Mucosa of gallbladder (tissue), 1 donor: ENCODE results near the gene EN2. TPM values are rescaled to one million over a fixed set of nuclear protein-coding genes. Genes with fewer than 3 reads are reported as not detected.
"Not testable (repeated sequence)": the region's sequence is repeated elsewhere in the genome, so short reads cannot be mapped to it uniquely, and the experiment has no call there.

Experiments used
- DNase-seq: peaks from one replicate; pipeline ENCODE4 v3.0.0-alpha.2; 2020; ENCODE audit warnings: low spot score
- total RNA-seq: library from RNA; stranded (reverse); gene quantifications from one replicate; pipeline ENCODE4 v1.2.1, GENCODE V29; 2021
- donor health status: DM: no; HTN: no; CAD: no.

Gene EN2
- total RNA-seq, 1 donor from 2014 or later: not detected

DNA sequence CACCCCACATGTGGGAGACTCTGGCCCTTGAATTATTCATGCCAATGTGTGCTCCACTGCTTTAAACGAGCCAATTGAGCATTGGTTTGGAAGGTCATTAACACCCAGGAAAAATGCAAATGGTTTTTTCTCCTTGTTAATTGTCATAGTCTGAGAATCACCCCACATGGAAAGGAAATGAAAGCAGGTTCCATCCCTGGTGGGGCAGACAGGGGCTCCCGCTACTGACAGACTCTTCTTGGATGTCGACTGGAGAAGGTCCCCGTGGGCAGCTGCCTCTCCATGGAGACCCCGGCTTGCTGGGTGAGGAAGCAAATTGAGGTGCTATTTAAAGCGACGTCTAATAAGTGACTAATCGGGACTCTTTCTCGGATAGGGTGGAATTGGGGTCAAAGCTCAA is 32.0 kb upstream of the EN2 start:
- no peak for DNase-seq

DNA sequence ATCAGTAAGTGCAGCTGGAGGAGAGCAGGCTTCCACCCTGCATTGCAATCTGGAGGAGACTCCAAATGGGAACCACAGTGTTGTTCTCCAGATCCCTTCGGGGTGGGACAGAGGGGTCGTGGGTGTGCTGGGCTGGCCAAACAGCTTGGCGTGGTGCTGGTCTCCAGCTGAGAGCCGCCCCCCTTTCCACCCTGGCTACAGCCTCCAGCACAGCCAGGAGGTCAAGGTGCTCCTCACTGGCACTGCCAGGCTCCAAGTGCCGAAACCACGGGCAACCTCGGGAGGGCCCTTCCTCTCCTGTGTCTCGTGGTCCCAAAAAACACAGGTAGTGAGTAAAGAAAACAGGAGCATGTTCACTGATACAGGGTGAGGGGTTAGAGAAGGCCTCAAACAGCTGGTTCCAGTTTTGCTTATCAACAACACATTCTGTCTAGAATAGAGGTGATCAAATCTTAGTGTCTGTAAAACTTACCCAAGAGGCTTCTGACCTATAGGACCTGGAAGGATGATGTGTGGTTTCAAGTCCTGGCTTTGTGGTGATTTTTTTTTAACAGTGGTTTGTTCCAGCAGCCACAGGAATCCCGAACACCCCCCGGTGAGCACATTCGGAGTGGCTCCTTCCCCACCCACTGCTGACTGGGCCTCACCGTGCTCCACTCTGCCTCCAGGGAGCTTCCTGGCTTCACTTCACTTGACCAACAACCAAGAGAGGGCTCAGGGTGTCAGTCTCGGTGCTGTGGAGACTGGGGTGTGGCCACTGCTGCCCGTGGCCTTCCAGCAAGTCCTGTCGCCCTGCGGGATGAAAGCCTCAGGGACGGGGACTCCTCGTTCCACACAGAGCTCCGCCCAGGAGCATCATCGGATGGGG is 31.2 kb upstream of the EN2 start:
- DNase-seq: no peak

DNA sequence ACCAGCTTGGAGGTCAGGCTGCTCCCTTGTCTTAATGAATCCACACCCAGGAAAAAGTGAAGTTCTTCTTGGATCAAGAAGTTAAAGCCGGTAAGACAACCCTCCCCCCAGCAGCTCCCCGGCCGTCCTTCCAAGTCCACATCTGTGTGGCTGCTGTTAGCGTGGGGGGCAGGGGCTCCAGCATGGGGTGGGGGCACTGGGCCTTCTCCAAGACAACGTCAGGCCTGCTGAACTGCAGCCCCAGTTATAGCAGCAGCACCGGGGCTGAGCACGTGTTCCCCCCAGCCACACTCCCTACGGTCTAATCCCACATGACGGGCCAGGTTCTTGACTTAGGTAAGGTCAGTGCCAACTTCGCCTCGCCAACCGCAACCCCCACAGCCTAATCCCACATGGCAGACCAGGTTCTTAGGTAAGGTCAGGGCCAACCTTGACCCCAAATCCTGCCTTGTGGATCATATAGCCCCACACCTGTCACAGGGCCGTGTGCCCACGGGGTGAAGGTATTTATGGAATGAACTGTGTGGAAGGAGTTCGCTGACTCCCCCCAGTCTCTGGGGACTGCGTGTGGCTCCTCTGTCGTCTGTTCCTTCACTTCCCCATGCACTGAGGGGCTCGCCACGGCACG is 30.4 kb upstream of the EN2 start:
- no peak for DNase-seq

DNA sequence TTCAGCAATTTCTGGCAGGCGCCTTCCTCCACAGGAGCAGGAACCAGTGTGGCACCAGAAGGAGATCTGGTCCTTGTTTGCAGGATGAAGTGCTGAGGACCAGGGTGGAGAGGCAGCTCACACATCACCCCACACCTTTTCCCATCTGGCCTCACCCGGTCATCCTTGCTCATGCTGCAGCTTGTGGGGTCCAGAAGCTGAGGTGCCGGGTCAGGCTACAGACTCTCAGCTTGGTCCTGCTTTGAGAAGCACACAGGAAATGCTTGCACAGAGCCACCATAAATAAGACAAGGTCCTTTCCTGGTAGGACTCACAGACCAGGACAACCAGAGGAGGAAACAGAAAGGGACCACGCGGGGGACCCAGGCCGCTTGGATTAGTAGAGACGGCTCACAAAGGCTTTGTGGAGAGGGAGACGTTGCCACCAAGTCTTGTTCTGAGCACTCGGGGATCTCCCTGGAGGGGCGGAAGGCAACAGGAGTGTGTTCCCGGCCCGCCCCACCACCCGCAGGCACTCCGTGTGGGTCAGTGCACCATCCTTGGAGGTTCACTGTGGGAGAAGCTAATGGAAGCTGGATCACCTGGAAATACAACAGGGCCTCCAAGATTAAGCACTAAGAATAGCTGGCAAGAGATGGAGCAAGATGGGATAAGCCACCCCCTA is 29.6 kb upstream of the EN2 start:
- no peak for DNase-seq

DNA sequence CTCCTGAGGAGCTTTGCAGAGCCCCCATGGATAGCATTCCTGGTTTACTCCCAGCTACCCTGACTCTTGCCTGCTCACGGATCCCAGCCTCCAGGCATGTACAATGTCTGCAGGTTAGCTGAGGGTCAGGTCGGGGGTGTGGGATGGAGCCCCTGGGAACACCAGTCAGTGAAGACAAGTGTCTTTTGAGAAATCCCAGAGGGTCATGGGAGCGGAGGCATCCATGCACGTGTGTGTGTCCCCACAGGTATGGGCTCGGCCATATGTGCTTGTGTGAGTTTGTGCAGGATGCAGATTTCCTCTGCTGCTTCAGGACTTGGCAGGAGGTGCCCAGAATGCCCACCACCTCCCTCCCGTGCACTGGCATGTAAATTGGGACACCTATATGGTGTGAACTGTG is 28.3 kb upstream of the EN2 start:
- no peak for DNase-seq

DNA sequence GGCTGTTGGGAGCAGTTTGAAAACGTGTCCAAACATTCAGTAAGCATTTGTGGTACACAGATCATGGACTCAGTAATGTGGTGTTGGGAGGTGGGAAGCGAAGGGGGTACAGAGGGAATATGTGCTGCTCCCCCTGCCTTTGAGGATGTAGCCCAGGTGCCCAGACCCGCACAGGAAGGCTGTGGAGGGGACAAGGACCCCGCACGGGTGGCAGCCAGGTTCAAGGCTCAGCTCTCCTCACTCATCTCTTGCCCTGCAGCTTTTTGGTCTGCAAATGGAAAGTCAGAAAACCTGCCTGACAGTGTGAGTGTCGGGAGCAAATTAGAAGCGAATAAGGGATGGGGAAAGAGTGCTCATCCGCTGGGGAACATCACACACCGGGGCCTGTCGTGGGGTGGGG is 27.3 kb upstream of the EN2 start:
- DNase-seq: no peak

DNA sequence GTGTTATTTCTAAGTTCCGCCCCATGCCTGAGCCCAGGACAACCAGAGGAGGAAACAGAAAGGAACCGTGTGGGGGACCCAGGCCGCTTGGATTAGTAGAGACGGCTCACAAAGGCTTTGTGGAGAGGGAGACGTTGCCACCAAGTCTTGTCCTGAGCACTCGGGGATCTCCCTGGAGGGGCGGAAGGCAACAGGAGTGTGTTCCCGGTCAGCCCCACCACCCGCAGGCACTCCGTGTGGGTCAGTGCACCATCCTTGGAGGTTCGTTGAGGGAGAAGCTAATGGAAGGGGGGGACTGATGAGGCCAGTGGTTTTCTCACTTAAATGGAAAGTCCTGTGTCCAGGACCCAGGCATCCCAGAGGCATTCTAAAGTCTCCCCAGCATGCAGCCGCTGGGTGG is 26.7 kb upstream of the EN2 start:
- DNase-seq: no peak

DNA sequence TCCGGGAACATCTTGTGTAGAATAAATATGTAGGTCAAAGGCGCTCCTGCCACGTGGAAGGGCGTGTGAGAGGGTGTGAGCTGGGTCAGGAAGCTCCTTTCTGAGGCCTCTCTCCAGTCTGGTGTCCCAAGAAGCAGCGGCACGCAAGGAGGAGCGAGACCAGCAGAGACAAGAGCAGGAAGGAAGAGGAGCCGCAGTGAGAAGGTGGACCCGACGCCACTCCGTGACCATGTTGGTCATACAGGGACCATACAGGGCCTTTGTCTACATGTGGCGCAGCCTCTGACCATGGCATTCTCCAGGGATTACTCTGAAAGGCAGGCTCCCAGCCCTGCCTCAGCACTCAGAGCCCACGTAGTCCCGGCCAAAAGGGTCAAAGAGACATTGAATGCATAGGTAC is 26.2 kb upstream of the EN2 start:
- no peak for DNase-seq

DNA sequence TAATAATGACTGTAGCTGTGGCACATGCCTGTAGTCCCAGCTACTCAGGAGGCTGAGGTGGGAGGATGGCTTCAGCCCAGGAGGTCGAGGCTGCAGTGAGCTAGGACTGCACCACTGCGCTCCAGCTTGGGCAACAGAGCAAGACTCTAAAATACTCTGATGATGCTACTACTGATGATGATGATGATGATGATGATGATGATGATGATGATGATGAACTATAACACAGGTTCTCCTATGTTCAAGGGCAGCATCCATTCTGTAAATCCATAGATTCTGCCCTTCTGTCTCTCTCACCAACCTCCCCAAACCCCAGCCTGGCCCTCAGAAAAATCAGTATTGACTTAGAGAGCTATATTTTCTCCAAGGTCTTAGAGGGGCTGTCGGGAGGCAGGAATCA is 22.8 kb upstream of the EN2 start:
- DNase-seq: no peak

DNA sequence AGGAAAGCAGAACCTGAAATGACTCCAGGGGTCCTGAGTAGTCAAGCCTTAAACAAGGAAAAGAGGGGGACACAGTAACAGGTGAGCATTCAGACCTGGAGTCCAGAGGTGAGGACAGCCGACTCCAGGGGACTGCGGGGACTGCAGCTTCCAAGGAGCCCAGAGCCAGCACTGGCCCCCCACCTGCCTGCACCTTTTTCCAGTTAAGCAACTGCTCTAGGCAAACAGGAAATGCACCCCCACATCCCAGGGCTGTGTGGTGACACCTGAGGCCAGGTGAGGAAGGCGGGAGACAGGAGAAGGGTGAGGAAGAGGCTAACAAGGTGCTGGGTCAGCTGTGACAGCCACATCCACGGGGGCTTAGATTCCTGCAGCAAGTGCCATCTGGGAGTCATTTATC is 20.1 kb upstream of the EN2 start:
- DNase-seq: no peak

DNA sequence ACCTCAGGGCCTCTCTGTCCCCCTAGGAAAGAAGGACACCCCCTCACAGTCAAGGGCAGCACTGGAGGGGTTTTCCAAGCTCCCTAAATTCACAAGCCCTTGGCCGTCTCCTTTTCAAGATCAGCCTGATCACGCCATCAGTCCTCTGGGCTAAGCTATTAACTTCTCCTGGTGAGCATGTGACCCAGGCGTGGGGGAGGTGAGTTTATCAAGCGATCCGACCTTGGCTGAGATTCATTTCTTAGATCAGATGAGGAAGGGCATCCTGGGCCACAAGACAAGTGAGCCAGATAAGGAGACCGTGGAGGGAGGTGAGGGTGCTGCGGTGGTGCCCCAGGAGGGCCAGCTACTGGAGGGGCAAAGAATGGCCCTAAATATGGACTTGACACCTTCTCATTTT is 19.2 kb upstream of the EN2 start:
- DNase-seq: no peak

DNA sequence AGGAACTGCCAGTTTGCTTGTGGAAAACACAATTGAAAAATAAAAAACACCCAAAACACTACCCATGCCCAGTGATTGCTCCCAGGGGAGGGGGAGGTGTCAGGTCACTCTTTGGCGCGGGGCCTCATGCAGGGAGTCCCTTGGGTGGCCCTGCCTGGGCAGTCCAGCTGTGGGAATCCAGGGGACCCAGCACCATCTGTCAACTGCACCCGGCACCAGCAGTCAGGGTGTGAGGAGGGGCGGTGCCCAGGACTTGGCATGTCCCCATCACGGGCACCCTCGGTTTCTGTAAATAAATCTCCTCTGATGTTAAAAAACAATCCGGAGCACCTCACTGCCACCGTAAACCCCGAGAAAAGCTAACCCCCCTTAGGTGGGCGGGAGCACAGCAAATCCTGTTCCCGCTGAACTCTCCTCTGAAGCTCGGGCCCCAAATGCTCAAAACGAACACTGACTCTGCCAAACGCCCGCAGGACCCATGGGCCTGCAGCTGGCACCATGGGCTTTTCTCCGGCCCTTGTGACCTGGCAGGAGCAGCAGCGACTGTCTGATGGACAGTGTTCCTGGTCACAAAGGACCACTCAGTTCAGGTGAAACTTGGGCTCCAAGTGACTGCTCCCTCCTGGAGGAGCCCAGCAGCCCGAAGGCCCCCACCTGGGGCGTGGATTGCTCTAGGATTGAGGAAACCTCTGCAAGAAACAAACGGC is 18.5 kb upstream of the EN2 start:
- DNase-seq: no peak

DNA sequence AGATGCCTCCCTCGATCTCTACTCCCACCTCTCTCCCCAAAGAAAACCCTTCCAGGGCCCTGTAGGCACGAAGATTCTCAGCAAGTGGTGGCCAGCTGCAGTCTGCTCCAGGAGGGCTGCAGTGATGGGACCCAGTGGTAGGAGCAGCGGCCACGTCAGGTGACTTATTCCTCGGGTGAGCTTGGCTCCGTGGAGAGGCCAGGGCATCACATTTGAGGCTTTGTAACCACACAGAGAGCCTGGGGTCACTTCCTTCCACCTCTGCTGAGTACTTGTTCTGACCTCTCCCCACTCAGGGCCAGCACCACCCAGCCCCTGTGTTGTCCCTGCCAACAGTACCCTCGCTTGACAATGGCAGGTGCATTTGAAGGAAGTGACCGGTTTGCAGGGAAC is 17.9 kb upstream of the EN2 start:
- no peak for DNase-seq

DNA sequence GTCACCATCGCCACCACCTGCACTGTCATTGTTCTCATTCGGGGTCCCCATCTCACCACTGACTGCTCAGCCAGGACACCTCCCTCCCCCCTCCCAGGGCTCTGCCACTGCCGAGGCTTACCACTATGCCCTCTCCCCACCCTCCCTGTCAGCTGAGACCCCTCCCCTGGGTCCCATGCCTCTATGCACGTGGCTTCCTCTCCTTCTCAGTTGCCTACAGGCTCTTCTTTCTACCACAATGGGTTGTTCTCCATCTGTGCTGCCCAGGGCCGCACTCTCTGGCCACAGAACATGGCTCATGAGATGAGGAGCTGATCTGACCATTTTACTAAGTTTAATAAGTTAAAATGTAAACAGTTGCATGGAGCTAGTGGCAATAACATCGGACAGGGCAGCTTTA is 16.1 kb upstream of the EN2 start:
- DNase-seq: no peak

DNA sequence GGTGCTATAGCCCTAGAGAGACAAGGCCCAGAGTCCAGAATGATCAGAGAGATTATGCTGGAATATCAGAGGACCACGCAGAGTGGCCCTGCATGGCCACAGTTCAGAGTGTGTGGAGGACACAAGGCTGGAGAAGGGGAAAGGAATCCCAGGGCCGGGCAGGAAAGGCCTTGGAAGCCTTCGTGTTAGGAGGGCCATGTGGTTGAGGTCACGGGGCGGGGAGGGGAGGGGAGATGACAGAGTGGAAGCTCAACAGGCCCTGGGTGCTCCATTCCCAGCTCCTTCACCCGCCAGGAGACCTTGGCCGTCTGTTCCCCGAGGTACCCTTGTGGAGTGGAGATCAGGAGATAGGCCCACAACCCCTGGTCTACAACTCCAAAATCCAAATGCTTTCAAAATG is 13.2 kb upstream of the EN2 start:
- no peak for DNase-seq

DNA sequence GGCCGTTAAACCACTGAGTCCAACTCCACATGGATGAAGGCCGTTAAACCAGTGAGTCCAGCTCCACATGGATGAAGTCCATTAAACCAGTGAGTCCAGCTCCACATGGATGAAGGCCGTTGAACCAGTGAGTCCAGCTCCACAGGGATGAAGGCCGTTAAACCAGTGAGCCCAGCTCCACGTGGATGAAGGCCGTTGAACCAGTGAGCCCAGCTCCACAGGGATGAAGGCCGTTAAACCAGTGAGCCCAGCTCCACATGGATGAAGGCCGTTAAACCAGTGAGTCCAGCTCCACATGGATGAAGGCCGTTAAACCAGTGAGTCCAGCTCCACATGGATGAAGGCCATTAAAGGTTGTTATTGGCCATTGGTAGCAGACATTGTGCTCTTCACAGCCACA is 12.3 kb upstream of the EN2 start:
- DNase-seq: not testable (repeated sequence)

DNA sequence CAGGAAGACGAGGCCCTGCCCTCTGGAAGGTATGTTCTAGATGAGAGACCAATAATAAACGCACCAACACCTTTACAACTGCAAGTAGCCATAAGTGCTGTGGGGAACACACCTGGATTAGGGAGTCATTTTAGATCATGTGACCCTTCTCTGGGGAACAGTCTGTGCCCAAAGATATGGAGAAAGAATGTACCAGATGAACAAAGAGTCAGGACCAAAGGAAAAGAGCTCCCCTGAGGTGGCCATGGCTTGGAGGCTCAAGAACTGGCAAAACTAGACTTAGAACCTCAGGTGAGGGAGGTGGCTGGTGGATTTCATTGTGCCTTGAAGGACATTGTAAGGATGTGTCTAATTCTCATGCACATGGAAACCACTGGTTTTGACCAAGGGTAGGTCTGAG is 10.3 kb upstream of the EN2 start:
- no peak for DNase-seq

DNA sequence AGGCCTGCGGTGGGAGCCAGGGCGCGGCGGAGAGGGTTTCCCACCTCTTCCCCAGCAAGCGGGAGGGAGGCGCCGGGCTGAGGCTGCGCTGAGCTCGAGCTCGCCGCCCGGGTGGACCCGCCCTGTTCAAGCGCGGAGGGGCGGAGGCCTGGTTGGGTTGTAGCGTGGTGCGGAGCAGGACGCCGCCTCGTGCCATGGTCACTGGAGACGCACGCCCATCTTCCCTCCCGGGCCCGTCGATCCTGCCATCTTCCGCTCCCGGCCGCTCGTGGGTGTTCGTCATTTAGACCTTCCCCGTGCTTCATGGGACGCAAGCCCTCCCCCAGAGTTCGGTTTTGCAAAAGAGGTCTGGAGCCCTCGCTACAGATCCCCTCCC is 9.3 kb upstream of the EN2 start:
- no peak for DNase-seq

DNA sequence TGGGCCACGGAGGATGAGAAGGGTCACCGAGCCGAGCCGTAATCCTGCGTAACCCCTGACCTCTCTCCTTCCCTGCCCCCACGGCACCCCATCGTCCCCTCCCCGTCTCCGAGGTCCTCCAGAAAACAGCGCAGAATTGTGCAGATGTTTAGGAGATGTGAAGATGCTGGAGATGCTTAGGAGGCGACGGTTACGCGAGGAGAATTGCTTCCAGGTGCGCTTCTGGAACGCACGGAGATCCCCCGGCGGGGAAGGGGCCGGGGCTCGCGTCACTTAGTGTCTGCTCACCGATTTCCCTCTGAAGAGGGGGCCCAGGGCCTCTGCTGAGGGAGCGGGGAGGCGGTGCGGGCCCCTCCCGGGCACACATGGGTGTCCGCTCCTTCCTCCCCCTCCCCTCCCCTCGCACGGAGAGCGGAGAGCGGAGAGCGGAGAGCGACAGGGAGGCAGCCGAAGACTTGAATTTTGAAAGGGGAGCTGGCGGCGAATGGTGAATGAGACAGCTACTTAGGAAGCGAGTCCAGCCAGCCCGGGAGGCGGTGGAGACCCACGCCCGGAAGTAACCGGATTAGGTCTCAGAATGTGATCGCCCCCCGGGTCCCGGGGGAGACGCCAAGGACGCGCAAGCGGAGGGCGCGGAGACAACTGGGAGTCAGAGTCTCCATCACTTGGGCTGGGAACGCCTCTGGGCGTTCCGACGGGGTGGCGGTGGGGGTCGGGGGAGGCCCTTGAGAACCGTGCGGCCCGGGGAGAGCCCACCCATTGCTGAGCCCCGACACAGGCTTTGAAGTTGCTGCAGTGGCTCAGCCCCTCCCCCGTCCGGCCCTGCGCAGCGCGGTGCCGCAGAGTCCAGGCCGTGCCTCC is 8.7 kb upstream of the EN2 start:
- no peak for DNase-seq

DNA sequence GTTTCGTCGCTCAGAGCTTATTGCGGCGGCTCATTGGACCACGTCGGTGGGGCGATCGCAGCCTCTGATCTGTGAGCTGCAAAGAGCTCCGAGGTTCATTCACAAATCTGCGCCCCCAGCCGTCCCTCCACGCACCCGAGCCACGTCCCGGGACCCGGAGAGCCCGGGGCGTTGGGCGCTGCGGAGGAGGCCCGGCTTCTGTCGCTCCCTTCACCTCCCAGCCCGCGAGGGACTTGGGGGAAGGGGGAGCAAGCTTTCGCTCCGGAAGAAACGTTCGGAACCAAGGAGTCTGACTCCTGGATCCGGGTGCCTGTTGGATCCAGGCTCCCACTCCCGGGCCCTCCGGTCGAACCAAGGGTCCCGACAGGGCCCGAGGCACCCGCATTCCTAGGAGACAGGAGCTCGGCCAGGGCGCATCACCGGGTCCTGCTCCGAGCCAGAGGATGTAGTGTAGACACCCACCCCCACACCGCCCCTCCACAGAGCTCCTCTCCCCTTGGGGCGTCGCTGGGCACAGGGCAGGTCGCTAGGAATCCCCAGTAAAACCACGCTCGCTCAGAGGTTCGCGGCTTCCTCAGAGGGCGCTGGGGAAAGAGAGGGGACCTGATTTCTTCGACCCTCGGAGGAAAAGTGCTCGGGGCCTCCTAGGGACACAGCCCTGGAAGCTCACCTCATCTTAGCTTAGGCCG is 7.9 kb upstream of the EN2 start:
- DNase-seq: no peak

DNA sequence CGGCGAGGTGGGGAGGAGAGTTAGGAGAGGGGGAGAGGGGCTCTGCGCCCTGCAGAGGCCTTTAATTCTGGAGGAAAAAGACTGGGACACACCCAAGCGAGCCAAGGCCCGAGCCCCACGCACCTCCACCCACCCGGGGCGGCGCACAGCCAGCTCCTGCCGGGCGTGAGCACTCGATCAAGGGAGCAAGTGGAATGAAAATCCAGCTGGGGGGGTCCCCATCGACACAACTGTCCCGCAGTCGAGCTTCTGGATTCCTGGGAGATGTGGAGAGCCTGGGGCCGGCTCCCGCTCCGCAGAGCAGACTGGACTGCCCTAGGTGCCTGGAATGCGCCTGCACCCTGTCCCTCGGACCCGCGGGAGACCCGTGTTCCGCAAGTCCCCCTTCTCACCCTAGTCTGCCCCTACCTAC is 7.4 kb upstream of the EN2 start:
- no peak for DNase-seq
